ENCODE data around the gene KIAA1671.

- no peak for TF ChIP-seq USF2 (IDR thresholded peaks at IDR 0.05; ENCODE audit: borderline replicate concordance, low read depth, low read length)
- TF ChIP-seq CTCF (IDR thresholded peaks at IDR 0.05), result no peak
- TF ChIP-seq JUND (IDR thresholded peaks at IDR 0.05), result no peak
- no peak for TF ChIP-seq REST (IDR thresholded peaks at IDR 0.05; ENCODE audit: low read depth, low read length)
- TF ChIP-seq MEF2A (IDR thresholded peaks at IDR 0.05; ENCODE audit: borderline replicate concordance, low read depth), result no peak
These were observed 119.9 kb downstream of the KIAA1671 start for GRCh38 chr22:25072406-25072805.
